NCI-H69 (cell line): ENCODE results near the gene ANKRD35.
"Not testable (repeated sequence)": the region's sequence is repeated elsewhere in the genome, so short reads cannot be mapped to it uniquely, and the experiment has no call there.

Experiments used
- DNase-seq: peaks from one replicate; lab custom pipeline; 2025; lab: John Stamatoyannopoulos, UW

ANKRD35 gene, protein sequence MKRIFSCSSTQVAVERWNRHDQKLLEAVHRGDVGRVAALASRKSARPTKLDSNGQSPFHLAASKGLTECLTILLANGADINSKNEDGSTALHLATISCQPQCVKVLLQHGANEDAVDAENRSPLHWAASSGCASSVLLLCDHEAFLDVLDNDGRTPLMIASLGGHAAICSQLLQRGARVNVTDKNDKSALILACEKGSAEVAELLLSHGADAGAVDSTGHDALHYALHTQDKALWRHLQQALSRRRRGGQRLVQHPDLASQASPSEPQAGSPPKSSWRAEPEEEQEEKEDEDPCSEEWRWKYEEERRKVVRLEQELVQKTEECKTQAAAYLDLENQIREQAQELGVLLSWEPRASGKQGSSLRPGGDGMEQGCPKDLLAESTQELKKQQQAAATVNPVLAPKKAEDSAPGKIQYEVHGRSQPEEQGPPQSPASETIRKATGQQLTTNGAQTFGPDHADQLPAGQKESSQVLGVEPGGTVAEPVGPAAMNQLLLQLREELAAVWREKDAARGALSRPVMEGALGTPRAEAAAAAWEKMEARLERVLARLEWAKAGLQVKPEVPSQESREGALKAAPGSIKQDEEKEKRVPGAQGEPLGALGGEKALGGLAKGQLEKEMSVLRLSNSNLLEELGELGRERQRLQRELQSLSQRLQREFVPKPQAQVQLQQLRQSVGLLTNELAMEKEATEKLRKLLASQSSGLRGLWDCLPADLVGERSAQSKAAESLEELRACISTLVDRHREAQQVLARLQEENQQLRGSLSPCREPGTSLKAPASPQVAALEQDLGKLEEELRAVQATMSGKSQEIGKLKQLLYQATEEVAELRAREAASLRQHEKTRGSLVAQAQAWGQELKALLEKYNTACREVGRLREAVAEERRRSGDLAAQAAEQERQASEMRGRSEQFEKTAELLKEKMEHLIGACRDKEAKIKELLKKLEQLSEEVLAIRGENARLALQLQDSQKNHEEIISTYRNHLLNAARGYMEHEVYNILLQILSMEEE

DNA sequence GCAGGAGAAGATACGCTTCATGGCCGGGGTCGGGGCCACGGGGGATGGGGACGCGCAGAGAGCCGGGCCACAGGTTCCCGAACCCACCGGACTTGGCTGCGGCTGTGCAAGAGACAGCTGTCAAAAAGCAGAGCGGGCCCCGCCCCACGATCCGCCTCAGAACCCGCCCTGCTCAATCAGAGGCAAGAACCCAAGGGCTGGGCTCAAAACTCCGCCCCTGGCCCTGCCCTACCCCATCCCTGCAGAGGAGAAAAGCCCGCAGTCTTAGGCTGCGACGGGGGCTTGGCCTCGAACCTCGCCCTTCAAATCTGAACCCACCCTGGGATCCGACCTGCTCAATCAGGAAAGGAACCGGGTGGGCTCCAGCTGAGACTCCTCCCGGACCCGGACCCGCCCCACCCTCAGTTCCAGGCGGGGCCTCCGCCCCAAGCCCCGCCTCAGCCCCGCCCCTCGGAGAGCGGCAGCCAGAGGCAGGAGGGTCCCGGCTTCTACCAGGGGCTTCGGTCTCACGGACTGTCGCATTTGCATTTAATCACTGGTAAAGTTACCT, at the start of gene ANKRD35:
ANKRD35 (minus strand) TSS at position 129 of the 550 bp plus-strand sequence; CDS start at position 21, 108 bp downstream.
- DNase-seq: peak; percentile 93

GRCh38 chr1:145932522-145933009, 46.9 kb upstream of the ANKRD35 start:
- not testable (repeated sequence) for DNase-seq

GRCh38 chr1:145927916-145928643, 42.4 kb upstream of the ANKRD35 start:
- peak; percentile 46 for DNase-seq

DNA sequence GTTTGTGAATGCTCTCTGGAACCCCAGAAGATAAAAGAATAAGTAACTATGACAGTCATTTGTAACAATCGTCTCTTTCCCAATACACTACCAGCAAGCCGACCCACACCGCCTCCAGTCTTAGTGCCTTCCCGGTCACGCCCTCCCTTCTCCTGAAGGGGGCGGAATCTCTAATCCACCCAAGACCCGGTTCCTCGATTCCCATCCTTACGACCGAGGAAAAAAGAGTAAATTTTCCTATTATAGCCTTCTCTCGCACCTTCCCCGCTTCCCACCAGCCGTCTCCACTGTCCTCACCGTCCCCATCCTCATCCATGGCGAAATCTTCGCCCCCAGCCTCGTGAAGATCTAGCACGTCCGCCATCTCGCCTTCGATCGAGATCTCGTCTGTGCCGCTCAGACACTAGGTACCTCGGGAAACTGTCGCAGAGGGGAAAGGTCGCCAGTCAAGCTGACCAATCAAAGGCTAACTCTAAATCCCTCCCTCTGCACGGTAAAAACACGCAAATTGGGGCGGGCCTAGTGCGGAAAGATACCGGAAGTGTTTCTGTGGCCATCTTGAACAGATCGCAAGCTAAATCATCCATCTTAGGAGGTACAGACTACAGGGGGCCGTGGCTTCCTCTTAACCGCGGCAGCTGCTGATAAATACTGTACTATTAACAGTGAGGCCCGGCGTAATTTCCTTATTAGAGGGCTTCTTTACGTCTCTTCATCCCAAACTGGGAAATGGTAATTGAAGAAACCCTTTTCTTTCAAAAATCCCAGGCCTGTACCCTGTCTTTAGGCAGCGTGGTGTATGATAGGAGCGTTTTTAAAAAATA, 41.6 kb upstream of the ANKRD35 start, which contains the start of gene RBM8A:
RBM8A (minus strand) TSS at position 422 of the 824 bp plus-strand sequence; CDS start at position 364, 58 bp downstream.
- DNase-seq: peak; percentile 99

- DNase-seq: peak; percentile 58
These were observed 41.0 kb upstream of the ANKRD35 start for GRCh38 chr1:145926686-145927062.

DNA sequence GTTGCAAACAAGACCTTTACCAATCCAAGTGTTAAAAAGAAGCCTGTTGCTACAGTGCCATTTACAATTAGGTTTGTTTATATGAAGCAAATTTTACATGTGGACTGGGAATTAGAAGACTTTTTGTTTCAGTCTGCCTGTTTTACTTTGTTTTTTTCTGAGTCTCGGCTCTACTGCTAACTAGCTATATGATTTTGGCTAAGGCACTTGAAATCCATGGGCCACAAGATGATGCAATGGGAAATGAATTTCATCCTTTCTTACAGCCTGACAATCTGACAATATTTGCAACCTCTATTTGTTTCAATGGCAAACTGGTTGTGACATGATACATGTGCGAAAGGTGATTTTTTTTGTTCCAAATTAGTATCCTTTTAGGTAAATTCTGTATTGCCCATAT, 36.6 kb upstream of the ANKRD35 start:
- DNase-seq: no peak

DNA sequence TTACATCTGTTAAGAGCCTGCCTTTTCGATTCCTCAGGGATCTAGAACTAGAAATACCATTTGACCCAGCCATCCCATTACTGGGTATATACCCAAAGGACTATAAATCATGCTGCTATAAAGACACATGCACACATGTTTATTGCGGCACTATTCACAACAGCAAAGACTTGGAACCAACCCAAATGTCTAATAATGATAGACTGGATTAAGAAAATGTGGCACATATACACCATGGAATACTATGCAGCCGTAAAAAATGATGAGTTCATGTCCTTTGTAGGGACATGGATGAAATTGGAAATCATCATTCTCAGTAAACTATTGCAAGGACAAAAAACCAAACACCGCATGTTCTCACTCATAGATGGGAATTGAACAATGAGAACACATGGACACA, 34.6 kb upstream of the ANKRD35 start:
- not testable (repeated sequence) for DNase-seq

- DNase-seq: peak; percentile 71
These were observed 33.6 kb upstream of the ANKRD35 start for GRCh38 chr1:145918992-145919939.

- peak; percentile 96 for DNase-seq
These were observed 32.7 kb upstream of the ANKRD35 start, which contains the start of gene PEX11B for GRCh38 chr1:145918144-145918991. Gene PEX11B (minus strand): TSS chr1:145918717. CDS start chr1:145918688, 29 bp downstream.

DNA sequence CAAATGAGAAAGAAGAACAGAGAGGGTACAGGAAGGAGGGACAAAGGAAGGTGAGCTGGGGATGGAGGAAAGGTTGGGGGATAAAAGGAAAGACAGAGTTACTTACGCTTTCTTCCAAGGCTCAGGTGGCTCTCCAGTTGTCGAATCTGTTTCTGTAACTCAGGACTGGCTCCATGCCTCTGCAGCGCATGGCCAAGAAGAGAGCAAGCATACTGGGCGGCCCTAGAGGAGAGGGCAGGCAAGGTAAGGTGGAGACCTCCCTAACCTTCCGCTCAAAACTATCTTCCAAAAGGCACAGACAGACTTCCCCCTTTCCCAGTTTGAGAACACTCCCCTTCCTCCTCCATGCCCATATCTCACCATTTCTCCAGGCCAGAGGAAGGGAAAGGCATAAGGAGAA, 31.9 kb upstream of the ANKRD35 start:
- DNase-seq: no peak

DNA sequence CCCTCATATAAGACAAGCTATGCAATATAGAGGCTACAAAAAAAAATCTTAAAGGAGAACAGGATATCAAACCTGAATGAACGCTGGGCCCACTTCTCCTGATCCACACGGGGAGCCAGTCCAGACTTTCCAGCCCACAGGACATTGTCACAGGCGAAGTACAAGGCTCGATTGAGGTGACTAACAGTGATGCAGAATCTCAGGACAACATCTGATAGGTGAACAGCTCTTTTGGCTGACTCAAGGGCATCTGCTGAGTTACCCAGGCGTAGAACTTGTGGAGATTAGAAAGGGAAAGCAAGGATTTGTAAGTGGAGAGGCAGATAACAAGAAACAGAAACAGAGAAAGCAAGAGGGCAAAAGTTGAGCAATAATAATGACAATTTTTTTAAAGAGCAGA, 31.1 kb upstream of the ANKRD35 start:
- no peak for DNase-seq

GRCh38 chr1:145912128-145912641, 26.5 kb upstream of the ANKRD35 start:
- DNase-seq: no peak

DNA sequence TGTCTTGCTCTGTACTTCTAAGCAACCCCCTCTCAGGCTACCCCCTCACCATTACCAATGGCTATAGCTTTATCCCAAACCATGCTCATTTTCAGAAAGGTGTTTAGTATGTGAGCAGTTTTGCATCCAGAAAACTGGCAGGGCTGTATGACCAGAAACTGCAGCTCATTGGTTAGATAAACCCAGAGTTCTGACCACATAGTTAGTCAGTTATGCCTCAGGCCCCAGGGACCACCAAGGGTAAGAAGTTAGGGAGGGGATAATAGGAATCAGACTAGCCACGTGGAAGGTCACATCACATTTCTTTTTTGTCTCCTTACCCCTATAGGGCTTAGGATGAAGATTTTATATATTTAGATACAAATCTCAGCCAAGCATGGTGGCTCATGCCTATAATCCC, 23.0 kb upstream of the ANKRD35 start:
- no peak for DNase-seq

- DNase-seq: no peak
These were observed 21.5 kb upstream of the ANKRD35 start for GRCh38 chr1:145906954-145907753.

GRCh38 chr1:145901312-145902021, 15.8 kb upstream of the ANKRD35 start:
- no peak for DNase-seq

GRCh38 chr1:145898756-145899155, 13.1 kb upstream of the ANKRD35 start:
- no peak for DNase-seq
